Smooth muscle cell (in vitro differentiated cells): Measurements from ENCODE around the gene ESF1. TPM values are rescaled to one million over a fixed set of nuclear protein-coding genes. Genes with fewer than 3 reads are reported as not detected.

Source experiments
- DNase-seq: peaks from one replicate; lab custom pipeline; 2025; ENCODE audit not compliant: unreplicated experiment; lab: John Stamatoyannopoulos, UW
- H2AFZ ChIP-seq: fragments of 200-600 bp; sonication (generic); 2 replicates; pipeline ENCODE4 v1.6.0; 2016; ENCODE audit warnings: antibody characterized with exemption, low read depth, mild to moderate bottlenecking
- H3F3A ChIP-seq: fragments of 200-600 bp; sonication (generic); 2 replicates; pipeline ENCODE4 v1.6.0; 2017; ENCODE audit warnings: antibody characterized with exemption, low read depth
- H3K27ac ChIP-seq: fragments of 200-600 bp; sonication (generic); 2 replicates; pipeline ENCODE4 v1.5.1; 2016; ENCODE audit warnings: low read depth, mild to moderate bottlenecking
- H3K27me3 ChIP-seq: fragments of 200-600 bp; sonication (generic); 2 replicates; pipeline ENCODE4 v1.6.1; 2016; ENCODE audit warnings: low read depth, mild to moderate bottlenecking
- H3K36me3 ChIP-seq: fragments of 200-600 bp; sonication (generic); 2 replicates; pipeline ENCODE4 v1.5.1; 2016; ENCODE audit warnings: low read depth
- H3K4me1 ChIP-seq: fragments of 200-600 bp; sonication (generic); 2 replicates; pipeline ENCODE4 v1.5.1; 2016; ENCODE audit warnings: low read depth
- H3K4me2 ChIP-seq: fragments of 200-600 bp; sonication (generic); 2 replicates; pipeline ENCODE4 v1.6.0; 2016; ENCODE audit warnings: mild to moderate bottlenecking
- H3K4me3 ChIP-seq: fragments of 200-600 bp; sonication (generic); 2 replicates; pipeline ENCODE4 v1.5.1; 2016; ENCODE audit warnings: mild to moderate bottlenecking
- H3K79me2 ChIP-seq: fragments of 200-600 bp; sonication (generic); 2 replicates; pipeline ENCODE4 v1.6.0; 2016; ENCODE audit warnings: low read depth, mild to moderate bottlenecking
- H3K9ac ChIP-seq: fragments of 200-600 bp; sonication (generic); 2 replicates; pipeline ENCODE4 v1.6.0; 2016; ENCODE audit warnings: low read depth
- H3K9me3 ChIP-seq: fragments of 200-600 bp; sonication (generic); replicated peaks from 2 replicates; pipeline ENCODE4 v1.5.1; 2016; ENCODE audit warnings: low read depth
- H4K20me1 ChIP-seq: fragments of 200-600 bp; sonication (generic); 2 replicates; pipeline ENCODE4 v1.6.0; 2016; ENCODE audit warnings: low read depth
- CTCF ChIP-seq: fragments of 200-600 bp; sonication (generic); IDR thresholded peaks from 2 replicates; pipeline ENCODE4 v1.5.1; 2017; ENCODE audit warnings: borderline replicate concordance, mild to moderate bottlenecking, antibody characterized with exemption; ENCODE audit not compliant: insufficient read depth, poor library complexity, severe bottlenecking
- WGBS: methylation state at CpG from one replicate; pipeline ENCODE4 v1.1.7; 2016; ENCODE audit warnings: low lambda C conversion rate; 5-methylcytosine and 5-hydroxymethylcytosine counted together
- polyA plus RNA-seq: library from polyadenylated mRNA; unstranded; fragments of >200 nt; fragmentation: Nextera tagmentation; extraction: Ambion mirVana; gene quantifications from 2 replicates; pipeline ENCODE4 v1.2.1, GENCODE V29; 2016
- total RNA-seq: library from RNA; depleted of rRNA; stranded (reverse); fragments of >200 nt; gene quantifications from 2 replicates; pipeline ENCODE4 v1.2.3, GENCODE V29; 2014

Gene ESF1
- total and polyA plus RNA-seq, 2 experiments from 2014 or later = 5.6 to 9.3 TPM

GRCh38 chr20:13708234-13708633, 76.5 kb downstream of the ESF1 start:
- DNase-seq = no peak
- H3K9ac ChIP-seq = no peak overlapping the region
- H3K79me2 ChIP-seq = no peaks in the 10 kb centered on the region
- WGBS = 100% methylated on average over 1 of the region's 1 CpG
- H4K20me1 ChIP-seq = no peaks in the 10 kb centered on the region
- no peak for TF ChIP-seq CTCF
- H2AFZ ChIP-seq = no peak overlapping the region
- no peaks in the 10 kb centered on the region for H3K36me3 ChIP-seq
- no peaks in the 10 kb centered on the region for H3F3A ChIP-seq
- H3K27me3 ChIP-seq = no peaks in the 10 kb centered on the region
- no peak overlapping the region for H3K4me2 ChIP-seq
- H3K4me1 ChIP-seq = no peaks in the 10 kb centered on the region
- H3K4me3 ChIP-seq = no peak overlapping the region
- no peaks in the 10 kb centered on the region for H3K9me3 ChIP-seq
- no peak overlapping the region for H3K27ac ChIP-seq

GRCh38 chr20:13703265-13703664, 81.5 kb downstream of the ESF1 start:
- no peak for DNase-seq
- Histone ChIP-seq H3K79me2 (no peaks in the 10 kb centered on the region), H3K4me2 (no peak overlapping the region), H3K9ac (no peak overlapping the region), H3K9me3 (no peaks in the 10 kb centered on the region), H3K4me1 (no peaks in the 10 kb centered on the region), H2AFZ (no peak overlapping the region), H3K4me3 (no peak overlapping the region), H4K20me1 (no peaks in the 10 kb centered on the region), H3K27me3 (no peaks in the 10 kb centered on the region), H3K36me3 (no peaks in the 10 kb centered on the region), H3F3A (no peaks in the 10 kb centered on the region), H3K27ac (no peak overlapping the region)
- WGBS = 85% methylated on average over 9 of the region's 9 CpGs
- TF ChIP-seq CTCF = no peak

DNA sequence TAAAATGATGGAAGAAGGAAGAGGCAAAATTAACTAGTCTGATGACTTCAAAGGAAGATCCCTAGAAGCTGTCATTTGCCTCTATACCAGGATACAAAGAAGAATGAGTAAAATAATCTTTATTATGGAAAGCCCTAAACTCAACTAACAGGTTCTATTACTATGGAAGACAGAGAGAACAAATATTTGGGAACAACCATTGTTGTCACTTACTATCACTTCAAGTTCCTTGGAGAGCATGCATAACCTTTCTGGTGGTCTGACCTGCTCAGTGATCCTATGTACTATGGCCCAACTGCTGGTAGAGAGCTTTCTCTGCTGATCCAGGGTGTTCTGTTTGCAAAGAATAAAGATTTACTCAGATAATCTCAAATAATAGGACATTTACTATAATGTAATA, 83.2 kb downstream of the ESF1 start:
- no peak for TF ChIP-seq CTCF
- Histone ChIP-seq H3K27ac (no peak overlapping the region), H3K9ac (no peak overlapping the region)

DNA sequence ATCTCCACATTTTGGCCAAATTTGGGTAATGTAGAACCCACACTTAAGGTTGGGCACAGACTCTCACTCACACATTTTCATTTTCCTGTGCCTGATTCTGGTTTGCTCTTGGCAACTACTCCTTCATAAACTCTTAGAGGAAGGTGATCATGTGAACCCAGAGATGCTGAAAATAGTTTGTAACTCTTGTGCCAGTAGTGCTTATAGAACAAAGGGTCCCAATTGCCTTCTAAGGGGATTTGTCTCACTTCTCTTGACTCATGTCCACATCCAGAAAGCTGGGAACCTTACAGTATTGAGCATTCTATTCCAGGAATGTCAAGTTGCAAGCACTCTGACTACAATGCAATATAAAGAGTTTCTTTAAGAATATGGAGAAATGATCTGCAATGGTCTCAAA, 84.0 kb downstream of the ESF1 start:
- H3K27ac ChIP-seq = no peak overlapping the region
- H3K9me3 ChIP-seq = no peaks in the 10 kb centered on the region
- no peak overlapping the region for H3K4me2 ChIP-seq
- no peaks in the 10 kb centered on the region for H4K20me1 ChIP-seq
- H2AFZ ChIP-seq = no peak overlapping the region
- no peak overlapping the region for H3K9ac ChIP-seq
- no peaks in the 10 kb centered on the region for H3F3A ChIP-seq
- TF ChIP-seq CTCF = no peak
- no peaks in the 10 kb centered on the region for H3K4me1 ChIP-seq
- no peaks in the 10 kb centered on the region for H3K36me3 ChIP-seq
- H3K79me2 ChIP-seq = no peaks in the 10 kb centered on the region
- no peak overlapping the region for H3K4me3 ChIP-seq
- H3K27me3 ChIP-seq = no peaks in the 10 kb centered on the region
- no peak for DNase-seq

More for the DNA sequence above, 83.2 kb downstream of the ESF1 start:
- no peak for DNase-seq
- Histone ChIP-seq H2AFZ (no peak overlapping the region), H3K36me3 (no peaks in the 10 kb centered on the region), H4K20me1 (no peaks in the 10 kb centered on the region), H3K4me3 (no peak overlapping the region), H3K27me3 (no peaks in the 10 kb centered on the region), H3K4me2 (no peak overlapping the region), H3K9me3 (no peaks in the 10 kb centered on the region), H3K4me1 (no peaks in the 10 kb centered on the region), H3F3A (no peaks in the 10 kb centered on the region), H3K79me2 (no peaks in the 10 kb centered on the region)
